Measurements from ENCODE around the gene MRC2. TPM values are rescaled to one million over a fixed set of nuclear protein-coding genes. Genes with fewer than 3 reads are reported as not detected.

The MRC2 gene
- total and polyA plus RNA-seq, 2 of the 13 experiments (the other 11 are each of a cell fraction or from before 2014, with no cell fraction given): not detected

DNA sequence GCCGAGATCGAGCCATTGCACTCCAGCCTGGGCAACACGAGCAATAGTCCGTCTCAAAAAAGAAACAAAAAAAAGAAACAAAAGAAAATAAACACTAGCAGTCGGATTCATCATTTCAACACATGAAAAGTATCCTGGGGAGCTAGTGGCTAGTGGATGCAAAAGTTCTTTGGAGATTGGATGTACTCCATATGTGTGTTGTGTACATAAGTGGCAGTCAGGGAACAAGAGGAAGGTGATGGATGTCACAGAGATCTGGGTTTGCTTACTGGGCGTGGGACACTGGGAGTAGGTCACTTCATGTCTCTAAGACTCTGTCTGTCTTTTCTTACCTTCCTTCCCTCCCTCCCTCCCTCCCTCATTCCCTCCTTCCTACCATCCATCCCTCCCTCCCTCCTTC, 35.4 kb downstream of the MRC2 start:
- Histone ChIP-seq H2AFZ (ENCODE audit: low read length) (no peak overlapping the region), H3K9me3 (ENCODE audit: low read length) (no peaks in the 10 kb centered on the region), H3K9ac (ENCODE audit: insufficient read depth, low read depth, low read length) (no peak overlapping the region), H3K4me2 (ENCODE audit: low read depth, low read length) (no peak overlapping the region), H3K27ac (ENCODE audit: extremely low read length, insufficient read depth, low read length) (no peak overlapping the region), H4K20me1 (ENCODE audit: insufficient read depth, low read length) (no peaks in the 10 kb centered on the region), H3K4me3 (replicated peaks in 1 of 3; ENCODE audit: insufficient read depth in 1 of 3, low read depth in 2 of 3, low read length in 3 of 3) (no peak overlapping the region), H3K4me1 (ENCODE audit: insufficient read depth, low read length) (no peaks in the 10 kb centered on the region), H3K79me2 (ENCODE audit: insufficient read depth, low read length) (no peaks in the 10 kb centered on the region), H3K27me3 (ENCODE audit: control insufficient read depth in 1 of 2, insufficient read depth in 2 of 2, low read length in 2 of 2) (peaks cover 9 to 28% of the 10 kb centered on the region in 2 experiments; a peak in 4 of 5 replicates), H3K36me3 (replicated peaks in 1 of 2; ENCODE audit: control insufficient read depth in 1 of 2, insufficient read depth in 2 of 2, low read length in 2 of 2) (no peaks in the 10 kb centered on the region)
- WGBS (ENCODE audit: low lambda C conversion rate): 38% methylated on average over 6 of the region's 6 CpGs
- DNase-seq (ENCODE audit: low spot score): no peak
- no peak for FAIRE-seq
- TF ChIP-seq KDM2A (CRISPR knock-in tag; IDR thresholded peaks at IDR 0.05; ENCODE audit: borderline replicate concordance, low read depth) (no peak), HNRNPK (IDR thresholded peaks at IDR 0.05; ENCODE audit: low read depth, low read length, poor library complexity, severe bottlenecking) (peak; percentile 83), EEA1 (CRISPR knock-in tag; IDR thresholded peaks at IDR 0.05; ENCODE audit: borderline replicate concordance) (no peak)
- no peak for ATAC-seq
- BruUV-seq (replicated peaks): no TSS peak
- ChIA-PET POLR2A (no interaction called here), CTCF (ENCODE audit: low intra/inter-chr PET ratio, low total read pairs) (no interaction called here)
- intact Hi-C loops (cut with micrococcal nuclease; ENCODE audit: unreplicated experiment) (no loop called here), in situ Hi-C loops (cut with HindIII; ENCODE audit: extremely low pct_ligation_motif_present, low pct_unique_long_range_greater_than_20kb) (no loop called here)

GRCh38 chr17:62663304-62663703, 35.8 kb downstream of the MRC2 start:
- H3K4me2 ChIP-seq (ENCODE audit: low read depth, low read length): no peak overlapping the region
- no peaks in the 10 kb centered on the region for H4K20me1 ChIP-seq (ENCODE audit: insufficient read depth, low read length)
- no peak overlapping the region for H3K4me3 ChIP-seq (replicated peaks in 1 of 3; ENCODE audit: insufficient read depth in 1 of 3, low read depth in 2 of 3, low read length in 3 of 3)
- ChIA-PET POLR2A (no interaction called here), CTCF (ENCODE audit: low intra/inter-chr PET ratio, low total read pairs) (no interaction called here)
- TF ChIP-seq ZMAT3 (CRISPR knock-in tag; conservative IDR thresholded peaks at IDR 0.05) (no peak), ZNF335 (CRISPR knock-in tag; IDR thresholded peaks at IDR 0.05) (no peak), NR2F6 (IDR thresholded peaks at IDR 0.05) (no peak), NR2F6 (CRISPR knock-in tag; IDR thresholded peaks at IDR 0.05) (no peak), ZFP1 (CRISPR knock-in tag; IDR thresholded peaks at IDR 0.05) (no peak), ZNF567 (CRISPR knock-in tag; IDR thresholded peaks at IDR 0.05; ENCODE audit: borderline replicate concordance) (no peak), DPF2 (CRISPR knock-in tag; IDR thresholded peaks at IDR 0.05; ENCODE audit: borderline replicate concordance, low read depth) (no peak), SPEN (CRISPR knock-in tag; IDR thresholded peaks at IDR 0.05; ENCODE audit: low read depth) (no peak)
- TF ChIP-seq, protein P1, sequence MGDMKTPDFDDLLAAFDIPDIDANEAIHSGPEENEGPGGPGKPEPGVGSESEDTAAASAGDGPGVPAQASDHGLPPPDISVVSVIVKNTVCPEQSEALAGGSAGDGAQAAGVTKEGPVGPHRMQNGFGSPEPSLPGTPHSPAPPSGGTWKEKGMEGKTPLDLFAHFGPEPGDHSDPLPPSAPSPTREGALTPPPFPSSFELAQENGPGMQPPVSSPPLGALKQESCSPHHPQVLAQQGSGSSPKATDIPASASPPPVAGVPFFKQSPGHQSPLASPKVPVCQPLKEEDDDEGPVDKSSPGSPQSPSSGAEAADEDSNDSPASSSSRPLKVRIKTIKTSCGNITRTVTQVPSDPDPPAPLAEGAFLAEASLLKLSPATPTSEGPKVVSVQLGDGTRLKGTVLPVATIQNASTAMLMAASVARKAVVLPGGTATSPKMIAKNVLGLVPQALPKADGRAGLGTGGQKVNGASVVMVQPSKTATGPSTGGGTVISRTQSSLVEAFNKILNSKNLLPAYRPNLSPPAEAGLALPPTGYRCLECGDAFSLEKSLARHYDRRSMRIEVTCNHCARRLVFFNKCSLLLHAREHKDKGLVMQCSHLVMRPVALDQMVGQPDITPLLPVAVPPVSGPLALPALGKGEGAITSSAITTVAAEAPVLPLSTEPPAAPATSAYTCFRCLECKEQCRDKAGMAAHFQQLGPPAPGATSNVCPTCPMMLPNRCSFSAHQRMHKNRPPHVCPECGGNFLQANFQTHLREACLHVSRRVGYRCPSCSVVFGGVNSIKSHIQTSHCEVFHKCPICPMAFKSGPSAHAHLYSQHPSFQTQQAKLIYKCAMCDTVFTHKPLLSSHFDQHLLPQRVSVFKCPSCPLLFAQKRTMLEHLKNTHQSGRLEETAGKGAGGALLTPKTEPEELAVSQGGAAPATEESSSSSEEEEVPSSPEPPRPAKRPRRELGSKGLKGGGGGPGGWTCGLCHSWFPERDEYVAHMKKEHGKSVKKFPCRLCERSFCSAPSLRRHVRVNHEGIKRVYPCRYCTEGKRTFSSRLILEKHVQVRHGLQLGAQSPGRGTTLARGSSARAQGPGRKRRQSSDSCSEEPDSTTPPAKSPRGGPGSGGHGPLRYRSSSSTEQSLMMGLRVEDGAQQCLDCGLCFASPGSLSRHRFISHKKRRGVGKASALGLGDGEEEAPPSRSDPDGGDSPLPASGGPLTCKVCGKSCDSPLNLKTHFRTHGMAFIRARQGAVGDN (CRISPR knock-in tag; IDR thresholded peaks at IDR 0.05): no peak
- DNase-seq (ENCODE audit: low spot score) (no peak), ATAC-seq (no peak), FAIRE-seq (no peak)
- no peaks in the 10 kb centered on the region for H3K9me3 ChIP-seq (ENCODE audit: low read length)
- H2AFZ ChIP-seq (ENCODE audit: low read length): no peak overlapping the region
- peaks cover 5 to 24% of the 10 kb centered on the region in 2 experiments; a peak in 4 of 5 replicates for H3K27me3 ChIP-seq (ENCODE audit: control insufficient read depth in 1 of 2, insufficient read depth in 2 of 2, low read length in 2 of 2)
- H3K27ac ChIP-seq (ENCODE audit: extremely low read length, insufficient read depth, low read length): no peak overlapping the region
- H3K79me2 ChIP-seq (ENCODE audit: insufficient read depth, low read length): no peaks in the 10 kb centered on the region
- H3K4me1 ChIP-seq (ENCODE audit: insufficient read depth, low read length): no peaks in the 10 kb centered on the region
- intact Hi-C loops (cut with micrococcal nuclease; ENCODE audit: unreplicated experiment): no loop called here
- no TSS peak for BruUV-seq (replicated peaks)
- WGBS (ENCODE audit: low lambda C conversion rate): 31% methylated on average over 6 of the region's 6 CpGs
- no peaks in the 10 kb centered on the region for H3K36me3 ChIP-seq (replicated peaks in 1 of 2; ENCODE audit: control insufficient read depth in 1 of 2, insufficient read depth in 2 of 2, low read length in 2 of 2)
- in situ Hi-C loops (cut with HindIII; ENCODE audit: extremely low pct_ligation_motif_present, low pct_unique_long_range_greater_than_20kb): no loop called here
- H3K9ac ChIP-seq (ENCODE audit: insufficient read depth, low read depth, low read length): no peak overlapping the region

All from HepG2 (cell line).